Naive thymus-derived CD4-positive, alpha-beta T cell (primary cell): ENCODE data around the gene ATP6V0B. TPM values are rescaled to one million over a fixed set of nuclear protein-coding genes. Genes with fewer than 3 reads are reported as not detected.
A peak's percentile ranks its signal among the peaks of the same experiment; 100 is the strongest.

Experiments
- ATAC-seq: fragments of 150-1000 bp; cut with Tn5 transposase; 2 replicates; pipeline ENCODE4 v1.10.0; 2021; ENCODE audit warnings: mild to moderate bottlenecking, moderate library complexity
- CTCF ChIA-PET: fragments of 350-600 bp; sonication (Branson Sonifier 250); formaldehyde crosslinking; loops from one replicate; lab custom pipeline; 2021; ENCODE audit warnings: antibody characterized with exemption; lab: Charles Lee
- POLR2A ChIA-PET: fragments of 350-600 bp; sonication (Branson Sonifier 250); formaldehyde crosslinking; loops from one replicate; lab custom pipeline; 2021; ENCODE audit warnings: antibody characterized with exemption, inconsistent platforms; lab: Charles Lee
- DNase-seq, 9 donors: peaks; one replicate each; pipeline versions ENCODE4 v3.0.0 to v3.0.0-alpha.2; 2020 to 2022; ENCODE audit warnings: mixed read lengths in 1 of 9
- H3K27ac ChIP-seq: one replicate; pipeline ENCODE4 v1.7.0; 2013; ENCODE audit warnings: mild to moderate bottlenecking, low read depth, low read length, moderate library complexity
- H3K27me3 ChIP-seq, 2 donors: one replicate each; pipeline ENCODE4 v1.7.0; 2013; ENCODE audit warnings: low read length in 2 of 2, mild to moderate bottlenecking in 2 of 2, moderate library complexity in 2 of 2; ENCODE audit not compliant: control insufficient read depth in 2 of 2, insufficient read depth in 2 of 2
- H3K36me3 ChIP-seq, 3 experiments: 1 replicate in 2 of 3; 2 replicates in 1 of 3; pipeline ENCODE4 v1.7.0; 2013; ENCODE audit warnings: low read length in 3 of 3, mild to moderate bottlenecking in 3 of 3, moderate library complexity in 1 of 3; ENCODE audit not compliant: insufficient read depth in 3 of 3, control insufficient read depth in 2 of 3
- H3K4me1 ChIP-seq, 2 donors: one replicate each; pipeline ENCODE4 v1.7.0; 2013; ENCODE audit warnings: low read length in 2 of 2, mild to moderate bottlenecking in 2 of 2, moderate library complexity in 1 of 2; ENCODE audit not compliant: control insufficient read depth in 2 of 2, insufficient read depth in 2 of 2
- H3K4me3 ChIP-seq: 2 replicates; pipeline ENCODE4 v1.7.0; 2013; ENCODE audit warnings: mild to moderate bottlenecking, low read length
- H3K9me3 ChIP-seq, 3 experiments: 1 replicate in 2 of 3; 2 replicates in 1 of 3; pipeline ENCODE4 v1.7.0; 2013; ENCODE audit warnings: low read length in 3 of 3; ENCODE audit not compliant: control insufficient read depth in 2 of 3
- H3K27ac Mint-ChIP-seq, 9 donors: one replicate each; pipeline ENCODE4 v1.8.0; 2020 to 2022; ENCODE audit warnings: mixed read lengths in 9 of 9, mild to moderate bottlenecking in 8 of 9, moderate library complexity in 5 of 9, inconsistent platforms in 2 of 9
- H3K27me3 Mint-ChIP-seq, 5 donors: one replicate each; pipeline ENCODE4 v1.8.0; 2021 to 2022; ENCODE audit warnings: mixed read lengths in 5 of 5, mild to moderate bottlenecking in 1 of 5
- H3K36me3 Mint-ChIP-seq, 5 donors: one replicate each; pipeline ENCODE4 v1.8.0; 2020 to 2022; ENCODE audit warnings: mixed read lengths in 5 of 5, mild to moderate bottlenecking in 3 of 5, inconsistent platforms in 1 of 5
- H3K4me1 Mint-ChIP-seq, 7 donors: one replicate each; pipeline ENCODE4 v1.8.0; 2020 to 2022; ENCODE audit warnings: mixed read lengths in 7 of 7, mild to moderate bottlenecking in 3 of 7, inconsistent platforms in 1 of 7
- H3K4me3 Mint-ChIP-seq, 10 donors: one replicate each; pipeline ENCODE4 v1.8.0; 2020 to 2022; ENCODE audit warnings: mild to moderate bottlenecking in 10 of 10, mixed read lengths in 10 of 10, moderate library complexity in 6 of 10, inconsistent platforms in 2 of 10
- H3K9me3 Mint-ChIP-seq, 11 donors: one replicate each; pipeline ENCODE4 v1.8.0; 2020 to 2022; ENCODE audit warnings: mixed read lengths in 11 of 11, mild to moderate bottlenecking in 4 of 11, inconsistent platforms in 1 of 11, moderate library complexity in 1 of 11
- intact Hi-C, 2 donors: fragments of 100-400 bp; cut with micrococcal nuclease; formaldehyde crosslinking; loops; one replicate each; pipeline ENCODE4 v1.15.1; 2023
- polyA plus RNA-seq, 2 donors: library from polyadenylated mRNA; unstranded; fragments of 300-500 nt; fragmentation: Illumina TruSeq; gene quantifications; one replicate each; pipeline ENCODE4 v1.2.3, GENCODE V29; 2021
- total RNA-seq, 6 experiments: library from RNA in 5 of 6; stranded (reverse) in 5 of 6; gene quantifications; 1 replicate in 5 of 6; 2 replicates in 1 of 6; pipeline ENCODE4 v1.2.3 and lab custom pipeline; 2021 to 2026

The ATP6V0B gene
- total and polyA plus RNA-seq, 7 experiments from 2014 or later = 47.3 to 166 (median 139) TPM

GRCh38 chr1:43983253-43983899, 8.6 kb downstream of the ATP6V0B start:
- Histone ChIP-seq H3K4me1 (peaks cover 4 to 8% of the 10 kb centered on the region in 2 donors), H3K36me3 (peaks cover 0 to 3% (median 2%) of the 10 kb centered on the region in 3 experiments), H3K4me3 (no peak overlapping the region), H3K9me3 (no peaks in the 10 kb centered on the region), H3K27ac (no peak overlapping the region), H3K27me3 (peaks cover 0 to 7% of the 10 kb centered on the region in 2 donors)
- ATAC-seq (no peak), DNase-seq (no peak)
- Mint-ChIP-seq H3K27ac (no peak overlapping the region), H3K4me3 (no peak overlapping the region), H3K27me3 (peaks cover 0 to 14% (median 6%) of the 10 kb centered on the region in 5 donors), H3K4me1 (peaks cover 0 to 17% (median 9%) of the 10 kb centered on the region in 7 donors), H3K9me3 (no peaks in the 10 kb centered on the region), H3K36me3 (peaks cover 0 to 1% (median 0%) of the 10 kb centered on the region in 5 donors)
- intact Hi-C loops = no loop called here
- ChIA-PET CTCF (no interaction called here), POLR2A (no interaction called here)

GRCh38 chr1:43984855-43985254, 10.1 kb downstream of the ATP6V0B start:
- DNase-seq = no peak
- Histone ChIP-seq H3K4me3 (no peak overlapping the region), H3K4me1 (peaks cover under 1 to 3% of the 10 kb centered on the region in 2 donors), H3K27ac (no peak overlapping the region), H3K9me3 (no peaks in the 10 kb centered on the region), H3K36me3 (no peaks in the 10 kb centered on the region), H3K27me3 (peaks cover 0 to 7% of the 10 kb centered on the region in 2 donors)
- no peak for ATAC-seq
- Mint-ChIP-seq H3K27me3 (peaks cover 0 to 12% (median 6%) of the 10 kb centered on the region in 5 donors), H3K4me1 (peaks cover 0 to 10% (median 2%) of the 10 kb centered on the region in 7 donors), H3K36me3 (peaks cover 0 to under 1% (median 0%) of the 10 kb centered on the region in 5 donors), H3K9me3 (no peaks in the 10 kb centered on the region), H3K27ac (no peak overlapping the region), H3K4me3 (no peak overlapping the region)
- ChIA-PET CTCF (interaction anchor here (0.5 kb wide), 1 partner anchor 62 kb away, joined by 3 read pairs; no protein-coding TSS in a partner anchor), POLR2A (no interaction called here)
- intact Hi-C loops = no loop called here

GRCh38 chr1:43985984-43986595, 11.3 kb downstream of the ATP6V0B start:
- no peak for DNase-seq
- Histone ChIP-seq H3K4me1 (peaks cover 0 to 4% of the 10 kb centered on the region in 2 donors), H3K27me3 (no peaks in the 10 kb centered on the region), H3K9me3 (no peaks in the 10 kb centered on the region), H3K4me3 (no peak overlapping the region), H3K36me3 (no peaks in the 10 kb centered on the region), H3K27ac (no peak overlapping the region)
- Mint-ChIP-seq H3K27ac (no peak overlapping the region), H3K27me3 (no peaks in the 10 kb centered on the region), H3K4me3 (no peak overlapping the region), H3K4me1 (peaks cover 0 to 3% (median 0%) of the 10 kb centered on the region in 7 donors), H3K36me3 (no peaks in the 10 kb centered on the region), H3K9me3 (no peaks in the 10 kb centered on the region)
- ChIA-PET POLR2A (no interaction called here), CTCF (no interaction called here)
- intact Hi-C loops = no loop called here
- no peak for ATAC-seq

GRCh38 chr1:43986712-43987111, 12.0 kb downstream of the ATP6V0B start:
- no peak overlapping the region for H3K27ac ChIP-seq
- no peaks in the 10 kb centered on the region for H3K36me3 ChIP-seq
- no peak overlapping the region for H3K4me3 ChIP-seq
- DNase-seq = no peak
- POLR2A ChIA-PET = no interaction called here
- no peak overlapping the region for H3K4me3 Mint-ChIP-seq
- H3K27ac Mint-ChIP-seq = no peak overlapping the region
- no peaks in the 10 kb centered on the region for H3K9me3 ChIP-seq
- no peaks in the 10 kb centered on the region for H3K36me3 Mint-ChIP-seq
- intact Hi-C loops = no loop called here
- H3K9me3 Mint-ChIP-seq = no peaks in the 10 kb centered on the region
- CTCF ChIA-PET = interaction anchor here (1.0 kb wide), 1 partner anchor 19 kb away, joined by 3 read pairs; no protein-coding TSS in a partner anchor
- H3K4me1 ChIP-seq = peaks cover 0 to 5% of the 10 kb centered on the region in 2 donors
- H3K27me3 ChIP-seq = no peaks in the 10 kb centered on the region
- peaks cover 0 to 3% (median 0%) of the 10 kb centered on the region in 7 donors for H3K4me1 Mint-ChIP-seq
- H3K27me3 Mint-ChIP-seq = no peaks in the 10 kb centered on the region
- ATAC-seq = no peak

DNA sequence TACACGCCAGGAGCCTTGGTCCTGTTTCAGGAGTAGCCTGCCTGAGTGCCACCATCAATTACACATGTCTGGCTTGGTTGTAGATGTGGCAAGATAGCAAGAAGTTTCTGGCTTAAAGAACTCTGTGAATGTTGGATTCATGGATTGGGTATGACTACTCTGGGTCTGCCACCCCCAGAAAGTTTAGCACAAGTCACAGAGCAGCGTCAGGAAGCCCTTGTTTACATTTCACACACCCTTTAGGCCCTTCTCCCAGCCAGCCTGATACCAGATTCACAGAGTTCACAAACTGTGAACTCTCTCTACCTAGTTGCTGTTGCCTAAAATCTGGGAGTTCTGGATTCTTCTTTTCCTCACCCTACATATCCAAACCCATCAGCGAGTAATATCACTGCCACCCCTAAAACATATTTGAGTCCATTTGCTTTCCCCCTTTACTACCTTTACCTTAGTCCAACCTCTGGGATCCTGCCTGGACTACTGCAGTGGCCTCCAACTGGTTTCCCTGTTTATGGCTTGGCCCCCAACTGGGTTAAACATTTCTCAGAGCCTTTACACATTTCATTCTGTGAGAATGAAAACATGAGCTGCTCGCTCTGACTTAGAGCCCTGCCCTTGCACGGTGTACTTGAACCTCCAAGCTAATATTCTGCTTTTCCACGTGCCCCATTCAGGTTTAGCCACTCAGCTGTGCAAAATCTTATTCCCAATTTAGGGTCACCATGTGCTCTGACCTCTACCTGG, 12.6 kb downstream of the ATP6V0B start:
- Histone ChIP-seq H3K4me1 (peaks cover 0 to 9% of the 10 kb centered on the region in 2 donors), H3K4me3 (no peak overlapping the region), H3K9me3 (no peaks in the 10 kb centered on the region), H3K36me3 (no peaks in the 10 kb centered on the region), H3K27ac (no peak overlapping the region), H3K27me3 (no peaks in the 10 kb centered on the region)
- peak overlapping the region in 1 of 9 donors; percentile 8 for H3K27ac Mint-ChIP-seq
- ATAC-seq (no peak), DNase-seq (no peak)
- H3K36me3 Mint-ChIP-seq = no peaks in the 10 kb centered on the region
- peaks cover 0 to 8% (median 4%) of the 10 kb centered on the region in 7 donors for H3K4me1 Mint-ChIP-seq
- no peaks in the 10 kb centered on the region for H3K27me3 Mint-ChIP-seq
- POLR2A ChIA-PET = no interaction called here
- intact Hi-C loops = no loop called here
- H3K9me3 Mint-ChIP-seq = no peaks in the 10 kb centered on the region
- CTCF ChIA-PET = interaction anchor here (1.0 kb wide), 1 partner anchor 18 kb away, joined by 3 read pairs; no protein-coding TSS in a partner anchor
- H3K4me3 Mint-ChIP-seq = no peak overlapping the region

GRCh38 chr1:43990271-43991199, 15.8 kb downstream of the ATP6V0B start:
- peak overlapping the region; percentile 72 for H3K27ac ChIP-seq

More at GRCh38 chr1:43990271-43991199, 15.8 kb downstream of the ATP6V0B start:
- CTCF ChIA-PET = no interaction called here
- Histone ChIP-seq H3K4me3 (peak overlapping the region; percentile 79), H3K36me3 (no peaks in the 10 kb centered on the region), H3K9me3 (no peaks in the 10 kb centered on the region), H3K27me3 (no peaks in the 10 kb centered on the region), H3K4me1 (peaks cover 0 to 11% of the 10 kb centered on the region in 2 donors)
- no peaks in the 10 kb centered on the region for H3K27me3 Mint-ChIP-seq
- POLR2A ChIA-PET = interaction anchor here (0.5 to 1.1 kb wide), 6 partner anchors 10 to 1078 kb away, joined by 3 to 5 read pairs (median 4); partner anchors contain the start of gene ATP6V0B
- ATAC-seq = no peak
- no peaks in the 10 kb centered on the region for H3K9me3 Mint-ChIP-seq
- intact Hi-C loops = loop anchor here (1.0 to 2.0 kb wide), 5 partner anchors 16 to 44 kb away; partner anchors contain the start of genes ATP6V0B (in 2 of the 2) and IPO13 (in 2 of the 2)
- peak overlapping the region in 3 of 9 donors; percentile 60 to 91 (median 81) for H3K27ac Mint-ChIP-seq
- H3K4me1 Mint-ChIP-seq = peaks cover 0 to 17% (median 9%) of the 10 kb centered on the region in 7 donors
- no peak for DNase-seq
- no peaks in the 10 kb centered on the region for H3K36me3 Mint-ChIP-seq
- H3K4me3 Mint-ChIP-seq = peak overlapping the region; percentile 83 to 95 (median 92)
